HG02623 (cell line): ENCODE measurements around the gene NEUROD2.

Experiments
- ATAC-seq: cut with Tn5 transposase; IDR thresholded peaks from one replicate; pipeline ENCODE4 v1.9.1; 2021; ENCODE audit warnings: moderate library complexity; ENCODE audit not compliant: unreplicated experiment

The NEUROD2 gene

GRCh38 chr17:39607851-39608130, at the start of gene NEUROD2:
Gene NEUROD2 (minus strand): TSS chr17:39607920. CDS start chr17:39606599, 1,321 bp downstream.
- ATAC-seq, result no peak

DNA sequence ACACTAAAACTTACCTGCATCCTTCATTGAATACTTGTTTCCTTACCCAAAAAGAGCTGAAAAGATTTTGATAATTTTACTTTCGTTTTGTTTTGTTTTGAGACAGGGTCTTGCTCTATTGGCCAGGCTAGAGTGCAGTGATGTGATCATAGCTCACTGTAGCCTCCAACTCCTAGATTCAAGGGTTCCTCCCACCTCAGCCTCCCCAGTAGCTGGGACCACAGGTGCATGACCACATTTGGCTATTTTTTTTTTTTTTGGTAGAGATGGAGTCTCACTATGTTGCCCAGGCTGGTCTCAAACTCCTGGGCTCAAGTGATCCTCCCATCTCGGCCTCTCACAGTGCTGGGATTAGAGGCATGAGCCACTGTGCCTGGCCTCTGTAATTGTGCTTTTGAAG, 47.4 kb upstream of the NEUROD2 start:
- ATAC-seq, result no peak

DNA sequence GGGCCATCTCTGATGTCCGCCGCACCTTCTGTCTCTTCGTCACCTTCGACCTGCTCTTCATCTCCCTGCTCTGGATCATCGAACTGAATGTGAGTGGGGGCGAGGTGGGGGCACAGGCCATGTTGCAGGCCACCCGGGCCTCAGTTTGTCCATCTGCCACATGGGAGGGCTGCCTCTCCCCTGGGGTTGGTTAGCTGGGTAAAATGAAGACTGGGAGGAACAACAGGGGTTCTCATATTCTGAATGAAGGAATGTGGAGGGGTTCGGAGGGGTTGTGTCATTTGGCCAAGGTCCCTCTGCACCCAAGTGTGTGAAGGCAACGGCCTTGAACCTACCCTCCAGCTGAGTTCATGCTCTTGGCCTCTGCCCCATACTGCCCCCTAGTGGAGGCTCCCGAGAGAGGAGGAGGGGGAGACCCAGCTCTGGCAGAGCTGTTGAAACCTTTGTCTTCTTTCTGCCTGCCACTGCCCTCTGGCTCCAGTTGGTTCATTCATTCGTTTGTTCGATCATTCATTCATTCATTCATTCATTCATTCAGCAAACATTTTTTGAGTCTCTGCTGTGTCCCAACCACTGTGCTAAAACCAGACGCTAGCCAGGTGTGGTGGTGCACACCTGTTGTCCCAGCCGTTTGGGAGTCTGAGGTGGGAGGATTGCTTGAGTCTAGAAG, 46.1 kb upstream of the NEUROD2 start:
- ATAC-seq, result no peak

DNA sequence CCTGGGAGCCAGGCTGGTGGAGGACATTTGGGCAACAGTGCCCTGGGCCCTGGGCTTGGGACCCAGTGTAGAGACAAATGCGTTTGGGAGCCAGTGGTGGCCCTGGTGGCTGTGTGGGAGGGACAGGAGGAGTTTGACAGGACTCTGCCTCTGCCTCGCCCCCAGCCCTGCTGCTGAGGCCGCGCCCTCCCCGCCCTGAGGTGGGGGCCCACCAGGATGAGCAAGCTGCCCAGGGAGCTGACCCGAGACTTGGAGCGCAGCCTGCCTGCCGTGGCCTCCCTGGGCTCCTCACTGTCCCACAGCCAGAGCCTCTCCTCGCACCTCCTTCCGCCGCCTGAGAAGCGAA, 45.6 kb upstream of the NEUROD2 start:
- no peak for ATAC-seq

DNA sequence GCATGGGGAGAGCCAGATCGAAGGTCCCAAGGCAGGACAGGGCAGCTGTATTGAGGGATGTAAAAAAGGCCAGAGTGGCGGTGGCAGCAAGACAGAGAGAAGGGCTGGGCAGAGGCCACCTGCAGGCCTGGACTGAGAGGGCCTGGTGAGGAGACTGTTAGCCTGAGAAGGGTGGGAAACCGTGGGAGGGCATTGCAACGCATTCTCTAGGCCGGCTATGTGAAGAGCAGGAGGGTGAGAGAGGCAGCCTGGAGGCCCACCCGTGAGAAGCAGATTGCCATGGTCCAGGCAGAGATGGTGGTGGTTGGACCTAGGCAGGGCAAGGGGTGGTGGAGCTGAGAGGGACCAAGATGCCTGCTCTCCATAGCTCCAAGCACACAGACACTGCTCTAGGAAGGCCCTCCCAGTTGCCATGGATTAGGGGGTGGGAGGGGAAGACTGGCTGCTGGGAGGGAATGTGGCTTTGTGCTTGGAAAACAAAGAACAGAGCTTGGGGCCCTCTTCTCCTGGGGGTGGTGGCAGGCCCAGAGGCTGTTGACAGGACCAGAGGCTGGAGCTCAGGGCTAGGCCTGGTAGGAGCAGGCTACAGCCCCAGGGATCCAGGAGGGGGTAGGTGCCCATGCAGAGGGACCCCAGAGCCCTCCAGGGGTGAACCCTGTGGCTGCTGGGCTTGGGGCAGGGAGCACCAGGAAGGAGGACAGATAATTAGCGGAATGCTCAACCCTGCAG, 45.0 kb upstream of the NEUROD2 start:
- no peak for ATAC-seq

GRCh38 chr17:39651923-39652586, 44.3 kb upstream of the NEUROD2 start:
- ATAC-seq, result no peak

- no peak for ATAC-seq
Measured at GRCh38 chr17:39650121-39650579, 42.4 kb upstream of the NEUROD2 start.

DNA sequence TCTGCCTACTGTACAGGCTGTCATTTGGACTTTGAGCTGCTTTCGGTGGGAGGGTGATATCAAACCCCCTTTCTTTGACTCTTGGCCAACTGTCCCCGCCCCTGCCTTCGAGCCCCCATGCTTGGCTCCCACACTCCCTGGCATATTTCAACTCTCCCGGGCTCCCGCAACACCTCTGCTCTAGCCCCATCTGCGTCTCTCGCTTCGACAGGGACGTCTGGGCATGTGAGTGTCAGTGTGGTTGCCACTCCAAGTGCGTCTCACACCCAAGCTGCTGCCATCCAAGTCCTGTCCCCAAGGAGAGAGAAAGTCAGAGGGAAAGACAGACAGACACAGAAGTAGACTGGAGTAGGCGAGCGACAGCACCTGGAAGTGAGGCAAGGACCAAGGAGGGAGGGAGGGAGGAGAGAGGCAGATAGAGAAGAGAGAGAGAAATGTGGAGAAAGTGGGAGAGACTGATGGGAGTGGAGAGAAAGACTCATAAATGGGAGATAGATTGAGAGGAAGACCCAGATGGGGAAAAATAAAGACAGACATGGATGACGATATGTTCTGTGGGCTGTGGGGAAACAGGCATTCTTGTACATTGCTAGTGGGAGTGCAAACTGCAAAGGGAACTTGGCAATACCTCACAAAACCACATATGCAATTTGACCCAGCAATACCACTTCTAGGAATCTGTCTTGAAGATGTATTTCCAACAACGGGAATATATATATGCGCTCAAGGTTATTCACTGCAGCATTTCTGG, 41.1 kb upstream of the NEUROD2 start:
- no peak for ATAC-seq

- ATAC-seq, result no peak
Measured at GRCh38 chr17:39647256-39647655, 39.5 kb upstream of the NEUROD2 start.

DNA sequence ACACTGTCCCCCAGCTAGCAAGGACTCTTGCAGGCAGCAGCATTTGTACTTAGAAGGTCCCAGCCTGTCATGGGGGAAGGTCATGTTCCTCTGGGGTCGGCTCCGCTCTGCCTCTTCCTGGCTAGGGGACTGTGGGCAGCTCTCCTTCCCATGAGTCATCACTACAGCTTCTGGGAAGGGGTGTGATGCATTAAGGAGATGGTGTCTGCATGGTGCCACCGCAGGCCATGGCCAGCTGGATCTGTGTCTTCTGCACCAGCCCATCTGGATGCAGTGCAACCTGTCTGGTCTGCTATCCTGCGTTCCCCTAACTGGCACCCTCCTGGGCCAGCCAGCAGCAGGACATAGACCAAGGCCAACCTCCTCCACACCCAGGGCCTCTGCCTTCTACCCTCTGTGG, 35.6 kb upstream of the NEUROD2 start:
- no peak for ATAC-seq

GRCh38 chr17:39642291-39643074, 34.8 kb upstream of the NEUROD2 start:
- no peak for ATAC-seq

DNA sequence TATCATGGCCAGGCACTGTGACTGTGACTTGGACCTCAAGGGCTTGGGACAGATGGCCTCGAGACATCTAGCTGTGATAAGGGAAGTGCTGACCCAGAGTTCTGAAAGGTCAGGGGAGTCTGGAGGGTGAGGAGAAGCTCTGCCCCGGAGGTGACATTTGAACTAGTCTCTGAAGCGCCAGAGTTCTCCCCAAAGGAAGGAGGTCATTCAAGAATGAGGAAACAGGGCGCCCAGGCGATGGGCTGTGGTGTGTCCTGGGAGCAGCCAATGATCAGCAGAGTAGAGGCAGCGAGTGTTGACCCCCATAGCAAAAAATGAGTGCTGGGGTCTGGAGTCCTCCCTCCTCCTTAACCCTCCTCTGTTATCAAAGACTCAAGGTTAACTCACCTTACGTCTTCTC, 34.2 kb upstream of the NEUROD2 start:
- no peak for ATAC-seq

DNA sequence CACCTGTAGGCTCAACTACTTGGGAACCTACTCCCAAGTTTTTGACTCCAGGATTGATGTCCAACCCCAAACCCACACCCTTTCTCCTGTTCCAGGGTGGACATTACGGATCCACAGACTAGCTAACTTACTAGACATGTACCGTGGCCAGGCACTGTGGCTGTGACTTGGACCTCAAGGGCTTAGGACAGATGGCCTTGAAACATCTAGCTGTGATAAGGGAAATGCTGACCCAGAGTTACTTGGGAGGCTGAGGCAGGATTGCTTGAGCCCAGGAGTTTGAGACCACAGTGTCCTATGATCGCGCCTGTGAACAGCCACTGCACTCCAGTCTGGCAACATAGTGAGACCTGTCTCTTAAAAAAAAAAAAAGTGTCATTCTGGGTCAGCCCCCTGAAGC, 33.4 kb upstream of the NEUROD2 start:
- ATAC-seq, result no peak

GRCh38 chr17:39640591-39641031, 32.9 kb upstream of the NEUROD2 start:
- ATAC-seq, result no peak

- no peak for ATAC-seq
Measured at GRCh38 chr17:39639566-39640458, 32.1 kb upstream of the NEUROD2 start.

DNA sequence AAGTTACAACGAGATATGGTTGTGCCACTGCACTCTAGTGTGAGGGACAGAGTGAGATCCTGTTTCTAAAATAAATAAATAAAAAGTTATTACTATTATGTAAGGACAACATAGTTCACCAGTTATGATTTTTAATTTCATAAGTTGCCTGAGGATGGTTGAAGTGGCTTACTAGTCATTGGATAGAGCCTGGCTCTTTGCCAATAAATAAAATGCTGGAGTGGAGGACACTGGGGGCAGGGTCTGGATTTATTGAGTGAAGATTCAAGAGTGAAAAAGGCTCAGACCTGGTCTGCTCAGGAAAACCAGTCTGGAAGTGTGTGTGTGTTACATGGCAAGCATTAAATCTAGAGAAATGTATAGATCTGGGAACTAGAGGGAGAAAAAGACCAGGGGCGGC, 31.3 kb upstream of the NEUROD2 start:
- no peak for ATAC-seq

DNA sequence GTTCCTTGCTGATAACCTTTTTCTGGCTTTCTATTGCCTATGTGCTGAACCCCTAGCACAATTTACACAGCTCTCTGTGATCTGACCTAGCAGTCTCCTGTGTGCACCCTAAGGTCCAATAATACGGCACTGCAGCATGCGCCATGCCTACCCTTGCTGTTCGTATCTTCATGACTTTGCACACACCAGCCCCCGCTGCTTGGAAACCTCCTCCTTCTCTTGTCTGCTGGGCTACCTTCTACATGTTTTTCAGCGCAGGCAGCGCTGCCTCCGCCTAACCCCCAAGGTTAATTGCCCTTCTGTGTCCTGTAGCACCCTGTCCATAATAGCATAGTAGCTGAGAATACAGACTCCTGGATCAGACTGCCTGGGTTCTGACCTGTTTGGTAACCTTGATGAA, 30.6 kb upstream of the NEUROD2 start:
- ATAC-seq, result no peak

DNA sequence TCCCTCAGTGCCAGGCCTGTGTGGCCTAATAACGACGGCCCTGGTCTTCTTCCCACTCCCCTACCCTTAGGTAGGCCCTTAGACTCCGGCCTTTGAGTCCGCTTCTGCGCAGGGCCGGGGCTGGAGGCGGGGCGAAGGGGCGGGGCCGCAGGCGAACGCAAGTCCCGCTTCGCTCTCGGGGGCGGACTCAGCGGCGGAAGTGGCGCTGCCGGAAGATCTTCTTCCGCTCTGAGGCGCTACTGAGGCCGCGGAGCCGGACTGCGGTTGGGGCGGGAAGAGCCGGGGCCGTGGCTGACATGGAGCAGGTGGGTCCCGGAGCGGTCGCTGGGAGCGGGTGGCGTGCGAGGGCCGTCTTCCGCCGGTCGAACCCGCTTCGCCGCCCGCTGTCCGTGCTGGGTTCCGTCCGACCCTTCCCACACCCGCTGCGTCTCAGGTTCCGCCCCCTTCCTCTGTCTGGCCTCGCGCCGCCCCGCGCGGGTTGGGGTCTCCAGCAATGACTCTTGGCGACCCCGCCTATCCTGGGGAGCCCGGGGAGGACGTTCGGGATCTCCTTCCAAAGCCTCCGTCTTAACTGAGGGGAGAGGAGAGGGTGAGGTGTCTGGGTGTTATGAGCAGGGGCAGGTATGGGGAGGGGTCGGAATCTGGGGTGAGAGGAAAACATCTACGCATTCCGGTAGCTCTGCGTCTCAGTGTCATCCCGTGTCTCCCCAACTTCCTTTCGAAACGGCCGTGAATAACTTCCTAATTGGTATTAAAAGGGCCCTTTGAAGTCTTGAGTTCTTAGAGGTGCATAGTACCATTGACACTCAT, 29.4 kb upstream of the NEUROD2 start, which contains the start of gene STARD3:
STARD3 (plus strand) TSS at position 218 of the 810 bp plus-strand sequence. CDS start 16,388 bp downstream, outside the sequence.
- peak; percentile 88 for ATAC-seq

- peak; percentile 12 for ATAC-seq
Measured at GRCh38 chr17:39636587-39636926, 28.8 kb upstream of the NEUROD2 start.
